OCI-LY3 (cell line): ENCODE data around the gene ANK2.

Source experiments
- CTCF ChIP-seq: fragments of 200-600, 300-600 bp; sonication (generic); IDR thresholded peaks from 2 replicates; pipeline ENCODE4 v1.5.1; 2014; ENCODE audit warnings: antibody characterized with exemption, low read length, low read depth
- EZH2phosphoT487 ChIP-seq: fragments of 200-600 bp; shearing (Covaris generic); IDR thresholded peaks from 2 replicates; pipeline ENCODE4 v1.6.1; 2018; ENCODE audit warnings: antibody characterized with exemption, mixed run types, low read depth

- TF ChIP-seq CTCF (no peak), EZH2phosphoT487 (no peak)
Measured at GRCh38 chr4:113263274-113263673, 213.8 kb downstream of the ANK2 start.
